ENCODE results near the gene CEMP1. TPM values are rescaled to one million over a fixed set of nuclear protein-coding genes. Genes with fewer than 3 reads are reported as not detected.

The CEMP1 gene
- total RNA-seq, 1 experiment from 2014 or later, result 0.15 TPM

DNA sequence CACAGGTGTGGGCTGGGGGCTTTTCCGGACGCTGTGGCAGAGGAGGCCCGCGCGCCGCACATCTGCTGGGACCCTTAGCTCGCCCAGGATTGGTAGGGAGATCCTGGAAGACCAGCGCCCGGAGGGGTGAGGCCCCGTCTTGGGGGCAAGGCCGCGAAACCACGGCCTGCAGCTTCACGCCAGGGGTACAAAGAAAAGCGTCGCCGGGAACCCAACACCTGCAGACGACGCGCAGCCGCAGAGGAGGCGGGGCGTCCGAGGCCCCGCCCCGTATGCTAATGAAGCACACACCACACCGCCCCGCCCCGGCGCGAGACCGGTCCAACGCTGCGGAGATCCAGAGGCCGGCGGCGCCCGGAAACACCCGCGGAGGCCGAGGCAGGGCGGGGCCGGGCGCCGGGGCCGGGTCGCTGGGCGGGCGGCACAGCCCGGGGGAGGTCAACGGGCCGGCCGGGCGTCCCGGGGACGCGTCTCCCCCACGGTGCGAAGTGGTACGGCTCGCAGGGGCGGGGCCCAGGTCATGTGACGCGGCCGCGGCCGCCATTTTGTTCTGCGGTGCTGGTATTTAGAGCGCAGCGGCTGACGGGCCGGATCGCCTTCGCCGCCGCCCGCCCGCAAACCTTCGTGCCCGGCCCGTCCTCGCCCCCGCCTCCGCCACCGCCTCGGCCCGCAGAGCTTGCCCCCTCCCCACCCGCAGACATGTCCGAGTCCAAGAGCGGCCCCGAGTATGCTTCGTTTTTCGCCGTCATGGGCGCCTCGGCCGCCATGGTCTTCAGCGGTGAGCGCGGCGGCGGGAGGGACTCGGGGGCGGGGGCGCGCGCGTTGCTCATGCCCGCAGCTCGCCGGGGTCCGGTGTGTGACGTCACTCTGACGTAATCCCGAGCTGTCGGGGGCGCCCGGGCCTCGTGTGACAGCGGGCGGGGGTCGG lies 17.5 kb downstream of the CEMP1 start, which contains the start of gene ATP6V0C:
TSS of gene ATP6V0C (plus strand) at position 548 of the 928 bp plus-strand sequence. CDS start at position 700, 152 bp downstream.
- ATAC-seq, result peak; percentile 85
- peak; percentile 92 for DNase-seq (ENCODE audit: low spot score)
- Mint-ChIP-seq H3K4me3 (peak within 1 kb of the TSS; percentile 82), H3K9me3 (no peaks in the 10 kb centered on the region), H3K4me1 (peaks cover 46% of the 10 kb centered on the region), H3K27me3 (ENCODE audit: low read depth) (peaks cover 4% of the 10 kb centered on the region), H3K36me3 (no peaks in the 10 kb centered on the region), H3K27ac (peak within 1 kb of the TSS; percentile 94)
- ChIA-PET POLR2A (interaction anchor here (1.2 to 1.7 kb wide), 2 partner anchors 19 to 24 kb away, joined by 6 to 7 read pairs; partner anchors contain the start of gene PDPK1), CTCF (interaction anchor here (0.6 to 3.0 kb wide), 10 partner anchors 10 to 262 kb away, joined by 3 to 30 read pairs (median 4); partner anchors contain the start of genes ECI1, NTN3 and PDPK1)
- TF ChIP-seq JAZF1 (CRISPR knock-in tag; IDR thresholded peaks at IDR 0.05) (no peak), ESRRA (CRISPR knock-in tag; IDR thresholded peaks at IDR 0.05; ENCODE audit: borderline replicate concordance) (no peak), TP53 (CRISPR knock-in tag; IDR thresholded peaks at IDR 0.05) (no peak), FOXK1 (CRISPR knock-in tag; IDR thresholded peaks at IDR 0.05) (no peak; the same call in 1 of the 2 replicates), ZNF121 (CRISPR knock-in tag; IDR thresholded peaks at IDR 0.05) (no peak), MXD4 (CRISPR knock-in tag; IDR thresholded peaks at IDR 0.05; ENCODE audit: borderline replicate concordance) (no peak), GABPB1 (CRISPR knock-in tag; IDR thresholded peaks at IDR 0.05) (no peak), ELF4 (CRISPR knock-in tag; IDR thresholded peaks at IDR 0.05; ENCODE audit: low read depth) (no peak), ZNF138 (CRISPR knock-in tag; conservative IDR thresholded peaks at IDR 0.05) (no peak), ZNF317 (CRISPR knock-in tag; IDR thresholded peaks at IDR 0.05; ENCODE audit: borderline replicate concordance, low read depth) (no peak; the same call in 1 of the 2 replicates), NFE2L1 (CRISPR knock-in tag; IDR thresholded peaks at IDR 0.05) (0 out of 2 replicates have a peak, but pooled peaks have one; percentile 43), ATF1 (CRISPR knock-in tag; IDR thresholded peaks at IDR 0.05) (no peak), NR2C2 (CRISPR knock-in tag; IDR thresholded peaks at IDR 0.05) (no peak)
- TF ChIP-seq, protein P1, sequence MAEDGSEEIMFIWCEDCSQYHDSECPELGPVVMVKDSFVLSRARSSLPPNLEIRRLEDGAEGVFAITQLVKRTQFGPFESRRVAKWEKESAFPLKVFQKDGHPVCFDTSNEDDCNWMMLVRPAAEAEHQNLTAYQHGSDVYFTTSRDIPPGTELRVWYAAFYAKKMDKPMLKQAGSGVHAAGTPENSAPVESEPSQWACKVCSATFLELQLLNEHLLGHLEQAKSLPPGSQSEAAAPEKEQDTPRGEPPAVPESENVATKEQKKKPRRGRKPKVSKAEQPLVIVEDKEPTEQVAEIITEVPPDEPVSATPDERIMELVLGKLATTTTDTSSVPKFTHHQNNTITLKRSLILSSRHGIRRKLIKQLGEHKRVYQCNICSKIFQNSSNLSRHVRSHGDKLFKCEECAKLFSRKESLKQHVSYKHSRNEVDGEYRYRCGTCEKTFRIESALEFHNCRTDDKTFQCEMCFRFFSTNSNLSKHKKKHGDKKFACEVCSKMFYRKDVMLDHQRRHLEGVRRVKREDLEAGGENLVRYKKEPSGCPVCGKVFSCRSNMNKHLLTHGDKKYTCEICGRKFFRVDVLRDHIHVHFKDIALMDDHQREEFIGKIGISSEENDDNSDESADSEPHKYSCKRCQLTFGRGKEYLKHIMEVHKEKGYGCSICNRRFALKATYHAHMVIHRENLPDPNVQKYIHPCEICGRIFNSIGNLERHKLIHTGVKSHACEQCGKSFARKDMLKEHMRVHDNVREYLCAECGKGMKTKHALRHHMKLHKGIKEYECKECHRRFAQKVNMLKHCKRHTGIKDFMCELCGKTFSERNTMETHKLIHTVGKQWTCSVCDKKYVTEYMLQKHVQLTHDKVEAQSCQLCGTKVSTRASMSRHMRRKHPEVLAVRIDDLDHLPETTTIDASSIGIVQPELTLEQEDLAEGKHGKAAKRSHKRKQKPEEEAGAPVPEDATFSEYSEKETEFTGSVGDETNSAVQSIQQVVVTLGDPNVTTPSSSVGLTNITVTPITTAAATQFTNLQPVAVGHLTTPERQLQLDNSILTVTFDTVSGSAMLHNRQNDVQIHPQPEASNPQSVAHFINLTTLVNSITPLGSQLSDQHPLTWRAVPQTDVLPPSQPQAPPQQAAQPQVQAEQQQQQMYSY (CRISPR knock-in tag; IDR thresholded peaks at IDR 0.05), result no peak
- TF ChIP-seq, protein P2, sequence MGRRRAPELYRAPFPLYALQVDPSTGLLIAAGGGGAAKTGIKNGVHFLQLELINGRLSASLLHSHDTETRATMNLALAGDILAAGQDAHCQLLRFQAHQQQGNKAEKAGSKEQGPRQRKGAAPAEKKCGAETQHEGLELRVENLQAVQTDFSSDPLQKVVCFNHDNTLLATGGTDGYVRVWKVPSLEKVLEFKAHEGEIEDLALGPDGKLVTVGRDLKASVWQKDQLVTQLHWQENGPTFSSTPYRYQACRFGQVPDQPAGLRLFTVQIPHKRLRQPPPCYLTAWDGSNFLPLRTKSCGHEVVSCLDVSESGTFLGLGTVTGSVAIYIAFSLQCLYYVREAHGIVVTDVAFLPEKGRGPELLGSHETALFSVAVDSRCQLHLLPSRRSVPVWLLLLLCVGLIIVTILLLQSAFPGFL (CRISPR knock-in tag; IDR thresholded peaks at IDR 0.05; ENCODE audit: borderline replicate concordance), result no peak
- TF ChIP-seq, protein P3, sequence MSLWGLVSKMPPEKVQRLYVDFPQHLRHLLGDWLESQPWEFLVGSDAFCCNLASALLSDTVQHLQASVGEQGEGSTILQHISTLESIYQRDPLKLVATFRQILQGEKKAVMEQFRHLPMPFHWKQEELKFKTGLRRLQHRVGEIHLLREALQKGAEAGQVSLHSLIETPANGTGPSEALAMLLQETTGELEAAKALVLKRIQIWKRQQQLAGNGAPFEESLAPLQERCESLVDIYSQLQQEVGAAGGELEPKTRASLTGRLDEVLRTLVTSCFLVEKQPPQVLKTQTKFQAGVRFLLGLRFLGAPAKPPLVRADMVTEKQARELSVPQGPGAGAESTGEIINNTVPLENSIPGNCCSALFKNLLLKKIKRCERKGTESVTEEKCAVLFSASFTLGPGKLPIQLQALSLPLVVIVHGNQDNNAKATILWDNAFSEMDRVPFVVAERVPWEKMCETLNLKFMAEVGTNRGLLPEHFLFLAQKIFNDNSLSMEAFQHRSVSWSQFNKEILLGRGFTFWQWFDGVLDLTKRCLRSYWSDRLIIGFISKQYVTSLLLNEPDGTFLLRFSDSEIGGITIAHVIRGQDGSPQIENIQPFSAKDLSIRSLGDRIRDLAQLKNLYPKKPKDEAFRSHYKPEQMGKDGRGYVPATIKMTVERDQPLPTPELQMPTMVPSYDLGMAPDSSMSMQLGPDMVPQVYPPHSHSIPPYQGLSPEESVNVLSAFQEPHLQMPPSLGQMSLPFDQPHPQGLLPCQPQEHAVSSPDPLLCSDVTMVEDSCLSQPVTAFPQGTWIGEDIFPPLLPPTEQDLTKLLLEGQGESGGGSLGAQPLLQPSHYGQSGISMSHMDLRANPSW (CRISPR knock-in tag; conservative IDR thresholded peaks at IDR 0.05; ENCODE audit: low read depth), result no peak
- TF ChIP-seq, protein P4, sequence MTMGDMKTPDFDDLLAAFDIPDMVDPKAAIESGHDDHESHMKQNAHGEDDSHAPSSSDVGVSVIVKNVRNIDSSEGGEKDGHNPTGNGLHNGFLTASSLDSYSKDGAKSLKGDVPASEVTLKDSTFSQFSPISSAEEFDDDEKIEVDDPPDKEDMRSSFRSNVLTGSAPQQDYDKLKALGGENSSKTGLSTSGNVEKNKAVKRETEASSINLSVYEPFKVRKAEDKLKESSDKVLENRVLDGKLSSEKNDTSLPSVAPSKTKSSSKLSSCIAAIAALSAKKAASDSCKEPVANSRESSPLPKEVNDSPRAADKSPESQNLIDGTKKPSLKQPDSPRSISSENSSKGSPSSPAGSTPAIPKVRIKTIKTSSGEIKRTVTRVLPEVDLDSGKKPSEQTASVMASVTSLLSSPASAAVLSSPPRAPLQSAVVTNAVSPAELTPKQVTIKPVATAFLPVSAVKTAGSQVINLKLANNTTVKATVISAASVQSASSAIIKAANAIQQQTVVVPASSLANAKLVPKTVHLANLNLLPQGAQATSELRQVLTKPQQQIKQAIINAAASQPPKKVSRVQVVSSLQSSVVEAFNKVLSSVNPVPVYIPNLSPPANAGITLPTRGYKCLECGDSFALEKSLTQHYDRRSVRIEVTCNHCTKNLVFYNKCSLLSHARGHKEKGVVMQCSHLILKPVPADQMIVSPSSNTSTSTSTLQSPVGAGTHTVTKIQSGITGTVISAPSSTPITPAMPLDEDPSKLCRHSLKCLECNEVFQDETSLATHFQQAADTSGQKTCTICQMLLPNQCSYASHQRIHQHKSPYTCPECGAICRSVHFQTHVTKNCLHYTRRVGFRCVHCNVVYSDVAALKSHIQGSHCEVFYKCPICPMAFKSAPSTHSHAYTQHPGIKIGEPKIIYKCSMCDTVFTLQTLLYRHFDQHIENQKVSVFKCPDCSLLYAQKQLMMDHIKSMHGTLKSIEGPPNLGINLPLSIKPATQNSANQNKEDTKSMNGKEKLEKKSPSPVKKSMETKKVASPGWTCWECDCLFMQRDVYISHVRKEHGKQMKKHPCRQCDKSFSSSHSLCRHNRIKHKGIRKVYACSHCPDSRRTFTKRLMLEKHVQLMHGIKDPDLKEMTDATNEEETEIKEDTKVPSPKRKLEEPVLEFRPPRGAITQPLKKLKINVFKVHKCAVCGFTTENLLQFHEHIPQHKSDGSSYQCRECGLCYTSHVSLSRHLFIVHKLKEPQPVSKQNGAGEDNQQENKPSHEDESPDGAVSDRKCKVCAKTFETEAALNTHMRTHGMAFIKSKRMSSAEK (CRISPR knock-in tag; IDR thresholded peaks at IDR 0.05; ENCODE audit: borderline replicate concordance), result no peak
- TF ChIP-seq, protein P5, sequence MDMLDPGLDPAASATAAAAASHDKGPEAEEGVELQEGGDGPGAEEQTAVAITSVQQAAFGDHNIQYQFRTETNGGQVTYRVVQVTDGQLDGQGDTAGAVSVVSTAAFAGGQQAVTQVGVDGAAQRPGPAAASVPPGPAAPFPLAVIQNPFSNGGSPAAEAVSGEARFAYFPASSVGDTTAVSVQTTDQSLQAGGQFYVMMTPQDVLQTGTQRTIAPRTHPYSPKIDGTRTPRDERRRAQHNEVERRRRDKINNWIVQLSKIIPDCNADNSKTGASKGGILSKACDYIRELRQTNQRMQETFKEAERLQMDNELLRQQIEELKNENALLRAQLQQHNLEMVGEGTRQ (CRISPR knock-in tag; IDR thresholded peaks at IDR 0.05), result peak; percentile 98
- TF ChIP-seq, protein P6, sequence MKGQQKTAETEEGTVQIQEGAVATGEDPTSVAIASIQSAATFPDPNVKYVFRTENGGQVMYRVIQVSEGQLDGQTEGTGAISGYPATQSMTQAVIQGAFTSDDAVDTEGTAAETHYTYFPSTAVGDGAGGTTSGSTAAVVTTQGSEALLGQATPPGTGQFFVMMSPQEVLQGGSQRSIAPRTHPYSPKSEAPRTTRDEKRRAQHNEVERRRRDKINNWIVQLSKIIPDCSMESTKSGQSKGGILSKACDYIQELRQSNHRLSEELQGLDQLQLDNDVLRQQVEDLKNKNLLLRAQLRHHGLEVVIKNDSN (CRISPR knock-in tag; IDR thresholded peaks at IDR 0.05), result peak; percentile 94
- TF ChIP-seq, protein P7, sequence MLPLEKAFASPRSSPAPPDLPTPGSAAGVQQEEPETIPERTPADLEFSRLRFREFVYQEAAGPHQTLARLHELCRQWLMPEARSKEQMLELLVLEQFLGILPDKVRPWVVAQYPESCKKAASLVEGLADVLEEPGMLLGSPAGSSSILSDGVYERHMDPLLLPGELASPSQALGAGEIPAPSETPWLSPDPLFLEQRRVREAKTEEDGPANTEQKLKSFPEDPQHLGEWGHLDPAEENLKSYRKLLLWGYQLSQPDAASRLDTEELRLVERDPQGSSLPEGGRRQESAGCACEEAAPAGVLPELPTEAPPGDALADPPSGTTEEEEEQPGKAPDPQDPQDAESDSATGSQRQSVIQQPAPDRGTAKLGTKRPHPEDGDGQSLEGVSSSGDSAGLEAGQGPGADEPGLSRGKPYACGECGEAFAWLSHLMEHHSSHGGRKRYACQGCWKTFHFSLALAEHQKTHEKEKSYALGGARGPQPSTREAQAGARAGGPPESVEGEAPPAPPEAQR (CRISPR knock-in tag; IDR thresholded peaks at IDR 0.05), result no peak
